Endothelial cell of umbilical vein (primary cell): Measurements from ENCODE around the gene KAZN. TPM values are rescaled to one million over a fixed set of nuclear protein-coding genes. Genes with fewer than 3 reads are reported as not detected.

Experiments used
- BruUV-seq: library from RNA; stranded (reverse); fragments of 400-500 nt; replicated peaks from 2 replicates; lab custom pipeline; 2021; lab: Mats Ljungman, UMichigan
- CTCF ChIA-PET: fragments of 300-600, 350-600 bp; sonication (Branson Sonifier 250); formaldehyde crosslinking; loops from one replicate; lab custom pipeline; 2021; ENCODE audit warnings: antibody characterized with exemption, inconsistent platforms; lab: Charles Lee
- POLR2A ChIA-PET: fragments of 300-600, 350-600 bp; sonication (Branson Sonifier 250); formaldehyde crosslinking; loops from one replicate; lab custom pipeline; 2021; ENCODE audit warnings: antibody characterized with exemption, inconsistent platforms; lab: Charles Lee
- DNase-seq: peaks from one replicate; pipeline ENCODE4 v3.0.0-alpha.2; 2011; ENCODE audit warnings: low read depth, low spot score
- FAIRE-seq: peaks from 2 replicates; lab custom pipeline; 2011; peaks lifted over from hg19 to GRCh38; lab: Jason Lieb, UNC
- H2AFZ ChIP-seq: 2 replicates; pipeline ENCODE4 v1.6.0; 2012; ENCODE audit warnings: low read depth, low read length, control low read depth, inconsistent platforms
- H3K27ac ChIP-seq: 2 replicates; pipeline ENCODE4 v1.5.1; 2011; ENCODE audit warnings: low read depth, mild to moderate bottlenecking, control low read depth, low read length, moderate library complexity; ENCODE audit not compliant: insufficient read depth
- H3K27me3 ChIP-seq, 2 experiments: 2 replicates each; pipeline versions ENCODE4 v1.6.0 to v1.6.1; 2011; ENCODE audit warnings: low read length in 2 of 2, mixed read lengths in 1 of 2; ENCODE audit not compliant: control insufficient read depth in 2 of 2, insufficient read depth in 2 of 2
- H3K36me3 ChIP-seq, 2 experiments: 2 replicates in 1 of 2; 3 replicates in 1 of 2; pipeline ENCODE4 v1.5.1; 2011; ENCODE audit warnings: low read length in 2 of 2, mild to moderate bottlenecking in 1 of 2, moderate library complexity in 1 of 2; ENCODE audit not compliant: control insufficient read depth in 2 of 2, insufficient read depth in 2 of 2; ENCODE audit errors: extremely low read depth in 1 of 2
- H3K4me1 ChIP-seq: 3 replicates; pipeline ENCODE4 v1.5.1; 2011; ENCODE audit warnings: mild to moderate bottlenecking, low read length; ENCODE audit not compliant: control insufficient read depth, insufficient read depth; ENCODE audit errors: extremely low read depth
- H3K4me2 ChIP-seq: 2 replicates; pipeline ENCODE4 v1.6.1; 2011; ENCODE audit warnings: low read length, control low read depth, mixed read lengths; ENCODE audit not compliant: insufficient read depth
- H3K4me3 ChIP-seq, 3 experiments: fragments of 200-600 bp in 1 of 3; sonication (generic), shearing (Covaris generic) in 1 of 3; replicated peaks in 1 of 3; 2 replicates each; pipeline ENCODE4 v1.5.1; 2011 to 2016; ENCODE audit warnings: control low read depth in 3 of 3, low read length in 3 of 3, mild to moderate bottlenecking in 2 of 3, inconsistent platforms in 1 of 3, low read depth in 1 of 3, moderate library complexity in 1 of 3; ENCODE audit not compliant: insufficient read depth in 1 of 3
- H3K79me2 ChIP-seq: 2 replicates; pipeline ENCODE4 v1.6.0; 2012; ENCODE audit warnings: low read length, inconsistent platforms; ENCODE audit not compliant: control insufficient read depth, insufficient read depth
- H3K9ac ChIP-seq: replicated peaks from 2 replicates; pipeline ENCODE3; 2011; ENCODE audit warnings: low read length, control low read depth; ENCODE audit not compliant: insufficient read depth; ENCODE audit errors: extremely low read depth
- H3K9me1 ChIP-seq: replicated peaks from 3 replicates; pipeline ENCODE4 v1.6.0; 2011; ENCODE audit warnings: mild to moderate bottlenecking, low read length; ENCODE audit not compliant: control insufficient read depth, insufficient read depth; ENCODE audit errors: extremely low read depth
- H3K9me3 ChIP-seq: replicated peaks from 2 replicates; pipeline ENCODE4 v1.5.1; 2012; ENCODE audit warnings: low read length, inconsistent platforms; ENCODE audit not compliant: control insufficient read depth, insufficient read depth
- H4K20me1 ChIP-seq: replicated peaks from 2 replicates; pipeline ENCODE3; 2011; ENCODE audit warnings: mild to moderate bottlenecking, low read length; ENCODE audit not compliant: control insufficient read depth, insufficient read depth; ENCODE audit errors: extremely low read depth
- EZH2 ChIP-seq: IDR thresholded peaks from 2 replicates; pipeline ENCODE4 v1.6.1; 2012; ENCODE audit warnings: borderline replicate concordance, low read depth, mild to moderate bottlenecking, moderate library complexity, low read length, inconsistent platforms; ENCODE audit not compliant: severe bottlenecking
- FOS ChIP-seq: IDR thresholded peaks from 2 replicates; pipeline ENCODE4 v1.6.1; 2011; ENCODE audit warnings: mild to moderate bottlenecking, low read length, moderate library complexity, borderline replicate concordance; ENCODE audit not compliant: insufficient read depth
- GATA2 ChIP-seq: IDR thresholded peaks from 2 replicates; pipeline ENCODE4 v1.7.0; 2011; ENCODE audit warnings: low read depth, mild to moderate bottlenecking, moderate library complexity, mixed read lengths, low read length; ENCODE audit not compliant: insufficient read length, insufficient read depth
- JUN ChIP-seq: IDR thresholded peaks from 2 replicates; pipeline ENCODE4 v1.6.1; 2011; ENCODE audit warnings: borderline replicate concordance, low read depth; ENCODE audit not compliant: insufficient read length, insufficient read depth
- MAX ChIP-seq: IDR thresholded peaks from 2 replicates; pipeline ENCODE4 v1.6.1; 2011; ENCODE audit not compliant: insufficient read depth, insufficient read length
- MYC ChIP-seq: IDR thresholded peaks from one replicate; pipeline ENCODE4 v1.6.1; 2011; ENCODE audit warnings: mild to moderate bottlenecking, low read depth, low read length
- POLR2A ChIP-seq: IDR thresholded peaks from 2 replicates; pipeline ENCODE4 v1.6.1; 2012; ENCODE audit warnings: low read depth, mild to moderate bottlenecking, control low read depth, low read length
- POLR2AphosphoS5 ChIP-seq: IDR thresholded peaks from 2 replicates; pipeline ENCODE4 v1.6.1; 2012; ENCODE audit warnings: low read depth, mild to moderate bottlenecking, control low read depth, low read length, moderate library complexity; ENCODE audit not compliant: insufficient read depth
- dilution Hi-C: fragments of 300-500 bp; cut with MboI; formaldehyde crosslinking; loops from one replicate; pipeline ENCODE4 v1.15.0; 2019; ENCODE audit warnings: low sequenced_read_pairs; ENCODE audit not compliant: extremely low pct_ligation_motif_present
- intact Hi-C: fragments of 100-400 bp; cut with micrococcal nuclease; formaldehyde crosslinking; loops from one replicate; pipeline ENCODE4 v1.10.0; 2022
- polyA plus RNA-seq, 4 experiments: library from polyadenylated mRNA; depleted of rRNA in 3 of 4; stranded (reverse) in 3 of 4; unstranded in 1 of 4; fragments of >200 nt; gene quantifications; 2 replicates each; pipeline versions ENCODE4 v1.2.1 to v1.2.3, GENCODE V29; 2011 to 2012; ENCODE audit warnings: missing spikeins in 1 of 4
- total RNA-seq: library from RNA; stranded (reverse); gene quantifications from 2 replicates; pipeline ENCODE4 v1.2.3, GENCODE V29; 2021
- TF ChIP-seq, protein P1 (sequence below), 2 donors: IDR thresholded peaks; 1 replicate in 1 of 2; 2 replicates in 1 of 2; pipeline ENCODE4 v1.5.1; 2011; ENCODE audit warnings: low read length in 2 of 2, mild to moderate bottlenecking in 2 of 2, moderate library complexity in 2 of 2, control low read depth in 1 of 2, inconsistent platforms in 1 of 2, low read depth in 1 of 2; ENCODE audit not compliant: insufficient read depth in 1 of 2; ENCODE audit errors: extremely low read depth in 1 of 2

KAZN gene
- total and polyA plus RNA-seq, 2 donors (not counting 3 experiments of a cell fraction or from before 2014, with no cell fraction given): 1.6 to 5.8 TPM

GRCh38 chr1:14782741-14783591 is 184.5 kb downstream of the KAZN start:
- H4K20me1 ChIP-seq: no peaks in the 10 kb centered on the region
- no peaks in the 10 kb centered on the region for H3K36me3 ChIP-seq
- H3K4me2 ChIP-seq: no peak overlapping the region
- H3K9me1 ChIP-seq: no peaks in the 10 kb centered on the region
- no peaks in the 10 kb centered on the region for H3K79me2 ChIP-seq
- no peaks in the 10 kb centered on the region for H3K4me1 ChIP-seq
- TF ChIP-seq EZH2 (no peak), POLR2AphosphoS5 (no peak), MAX (no peak), GATA2 (no peak)
- no peak overlapping the region for H3K27ac ChIP-seq
- H3K27me3 ChIP-seq: no peaks in the 10 kb centered on the region
- ChIA-PET CTCF (no interaction called here), POLR2A (no interaction called here)
- dilution Hi-C loops (no loop called here), intact Hi-C loops (no loop called here)
- H3K9me3 ChIP-seq: no peaks in the 10 kb centered on the region
- H3K4me3 ChIP-seq: no peak overlapping the region
- DNase-seq (no peak), FAIRE-seq (no peak)
- no peak overlapping the region for H2AFZ ChIP-seq
- H3K9ac ChIP-seq: no peak overlapping the region
- no TSS peak for BruUV-seq

- H2AFZ ChIP-seq: no peak overlapping the region
Observed at GRCh38 chr1:14783592-14783886, 185.1 kb downstream of the KAZN start.

More at GRCh38 chr1:14783592-14783886, 185.1 kb downstream of the KAZN start:
- BruUV-seq: no TSS peak
- no peak overlapping the region for H3K4me3 ChIP-seq
- H3K79me2 ChIP-seq: no peaks in the 10 kb centered on the region
- FAIRE-seq (no peak), DNase-seq (no peak)
- no peak overlapping the region for H3K4me2 ChIP-seq
- no peaks in the 10 kb centered on the region for H4K20me1 ChIP-seq
- no peaks in the 10 kb centered on the region for H3K27me3 ChIP-seq
- no peak overlapping the region for H3K9ac ChIP-seq
- H3K9me3 ChIP-seq: no peaks in the 10 kb centered on the region
- H3K36me3 ChIP-seq: no peaks in the 10 kb centered on the region
- no peaks in the 10 kb centered on the region for H3K4me1 ChIP-seq
- H3K9me1 ChIP-seq: no peaks in the 10 kb centered on the region
- dilution Hi-C loops: no loop called here
- intact Hi-C loops: no loop called here
- CTCF ChIA-PET: no interaction called here
- no peak for TF ChIP-seq POLR2A
- TF ChIP-seq JUN: no peak
- no peak for TF ChIP-seq FOS
- TF ChIP-seq MYC: no peak
- no peak for TF ChIP-seq POLR2AphosphoS5
- TF ChIP-seq GATA2: no peak
- TF ChIP-seq, protein P1, sequence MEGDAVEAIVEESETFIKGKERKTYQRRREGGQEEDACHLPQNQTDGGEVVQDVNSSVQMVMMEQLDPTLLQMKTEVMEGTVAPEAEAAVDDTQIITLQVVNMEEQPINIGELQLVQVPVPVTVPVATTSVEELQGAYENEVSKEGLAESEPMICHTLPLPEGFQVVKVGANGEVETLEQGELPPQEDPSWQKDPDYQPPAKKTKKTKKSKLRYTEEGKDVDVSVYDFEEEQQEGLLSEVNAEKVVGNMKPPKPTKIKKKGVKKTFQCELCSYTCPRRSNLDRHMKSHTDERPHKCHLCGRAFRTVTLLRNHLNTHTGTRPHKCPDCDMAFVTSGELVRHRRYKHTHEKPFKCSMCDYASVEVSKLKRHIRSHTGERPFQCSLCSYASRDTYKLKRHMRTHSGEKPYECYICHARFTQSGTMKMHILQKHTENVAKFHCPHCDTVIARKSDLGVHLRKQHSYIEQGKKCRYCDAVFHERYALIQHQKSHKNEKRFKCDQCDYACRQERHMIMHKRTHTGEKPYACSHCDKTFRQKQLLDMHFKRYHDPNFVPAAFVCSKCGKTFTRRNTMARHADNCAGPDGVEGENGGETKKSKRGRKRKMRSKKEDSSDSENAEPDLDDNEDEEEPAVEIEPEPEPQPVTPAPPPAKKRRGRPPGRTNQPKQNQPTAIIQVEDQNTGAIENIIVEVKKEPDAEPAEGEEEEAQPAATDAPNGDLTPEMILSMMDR (IDR thresholded peaks at IDR 0.05; ENCODE audit: extremely low read depth in 1 of 2, insufficient read depth in 1 of 2, low read depth in 1 of 2, low read length in 2 of 2): no peak
- no peak for TF ChIP-seq MAX
- no peak for TF ChIP-seq EZH2
- H3K27ac ChIP-seq: no peak overlapping the region
- POLR2A ChIA-PET: no interaction called here
